Measurements from ENCODE around the gene SCAMP5.

SCAMP5 gene

DNA sequence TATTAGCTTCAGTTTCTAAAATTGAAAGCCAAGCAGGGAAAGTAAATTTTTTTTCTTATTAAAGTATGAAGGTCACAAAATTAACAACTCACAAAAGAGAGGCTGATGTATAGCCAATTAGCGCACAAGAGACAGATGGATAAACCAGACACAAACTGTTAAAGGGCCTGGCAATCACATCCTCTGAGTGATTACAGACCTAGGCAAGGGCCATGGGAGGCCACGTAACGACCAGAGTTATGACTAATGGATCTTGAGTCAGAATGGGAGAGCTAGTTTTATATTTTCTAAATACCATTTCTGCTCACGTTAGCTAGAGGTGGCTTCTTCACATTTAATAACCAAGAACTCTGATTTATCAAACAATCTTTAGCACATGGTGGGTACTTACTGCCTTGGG is 17.8 kb upstream of the SCAMP5 start:
- DNase-seq: peak in 1 of 2 donors; percentile 24

DNA sequence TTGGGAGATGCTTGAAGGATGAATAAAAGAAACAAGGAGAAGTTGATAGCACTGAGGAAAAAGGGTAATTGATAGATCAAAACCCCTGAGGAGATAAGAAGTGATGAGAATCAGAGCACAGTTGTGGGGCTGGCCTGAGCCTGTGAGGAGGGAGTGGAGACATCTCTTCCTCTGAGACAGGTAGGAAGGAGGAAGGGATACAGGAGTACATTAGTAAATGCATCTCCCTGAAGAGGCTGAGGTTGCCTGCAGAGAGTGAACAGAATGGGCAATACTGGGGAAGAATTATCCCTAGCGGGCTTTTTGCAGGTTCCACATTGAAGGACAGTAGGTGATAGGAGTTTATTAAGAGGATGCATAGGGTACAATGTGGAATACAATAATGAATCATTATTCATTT is 17.3 kb upstream of the SCAMP5 start:
- DNase-seq: no peak

DNA sequence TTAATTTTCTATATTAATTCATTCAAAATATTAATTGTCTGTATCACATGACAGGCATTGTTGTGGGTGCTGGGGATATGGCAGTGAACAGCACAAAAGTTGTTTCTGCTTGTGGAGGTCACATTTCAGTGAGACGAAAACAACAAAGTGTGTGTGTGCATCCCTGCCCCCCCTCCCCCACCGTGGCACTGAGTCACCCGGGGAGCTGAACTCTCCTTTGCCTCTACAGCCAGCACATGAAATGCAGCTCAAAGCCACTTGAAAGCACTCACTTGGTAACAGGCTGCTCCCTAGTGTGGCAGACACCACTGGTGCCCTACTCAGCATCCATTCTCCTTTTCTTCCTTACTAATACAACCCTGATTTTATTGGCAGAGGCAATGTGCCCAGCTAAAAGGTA is 16.9 kb upstream of the SCAMP5 start:
- peak; percentile 40 to 46 for DNase-seq

- DNase-seq: no peak
Measured at GRCh38 chr15:74982183-74982582, 13.2 kb upstream of the SCAMP5 start.

- DNase-seq: peak; percentile 43 to 49
Measured at GRCh38 chr15:74983725-74984231, 11.6 kb upstream of the SCAMP5 start.

DNA sequence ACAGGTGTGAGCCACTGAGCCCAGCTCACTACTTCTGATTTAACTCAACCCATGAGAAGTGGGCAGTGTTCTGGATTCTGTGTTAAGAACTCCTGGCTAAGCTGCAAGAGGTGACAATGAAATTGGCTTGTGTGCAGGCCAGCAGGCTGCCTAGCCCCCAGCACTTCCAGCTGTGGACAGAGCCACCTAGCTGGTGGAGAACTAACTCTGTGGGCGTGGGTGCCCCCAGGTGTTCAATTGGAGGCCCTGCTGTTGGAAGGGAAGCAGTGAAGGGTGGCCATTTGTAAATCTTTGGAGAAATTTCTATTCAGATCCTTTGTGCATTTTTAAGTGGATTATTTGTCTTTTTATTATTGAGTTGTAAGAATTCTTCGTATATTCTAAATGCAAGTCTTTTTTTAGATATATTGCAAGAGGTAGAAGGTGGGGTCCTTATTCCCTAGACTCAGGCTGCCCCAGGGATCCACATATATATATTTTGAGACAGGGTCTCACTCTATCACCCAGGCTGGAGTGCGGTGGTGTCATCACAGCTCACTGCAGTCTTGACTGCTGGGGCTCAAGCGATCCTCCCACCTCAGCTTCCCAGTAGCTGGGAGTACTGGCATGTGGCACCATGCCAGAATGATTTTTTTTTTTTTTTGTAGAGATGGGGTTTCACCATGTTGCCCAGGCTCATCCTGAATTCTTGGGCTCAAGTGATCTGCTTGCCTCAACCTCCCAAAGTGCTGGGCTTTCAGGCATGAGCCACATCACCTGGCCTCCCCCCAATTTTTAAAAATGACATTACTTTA is 7.2 kb upstream of the SCAMP5 start:
- peak in 1 of 2 donors; percentile 22 for DNase-seq

DNA sequence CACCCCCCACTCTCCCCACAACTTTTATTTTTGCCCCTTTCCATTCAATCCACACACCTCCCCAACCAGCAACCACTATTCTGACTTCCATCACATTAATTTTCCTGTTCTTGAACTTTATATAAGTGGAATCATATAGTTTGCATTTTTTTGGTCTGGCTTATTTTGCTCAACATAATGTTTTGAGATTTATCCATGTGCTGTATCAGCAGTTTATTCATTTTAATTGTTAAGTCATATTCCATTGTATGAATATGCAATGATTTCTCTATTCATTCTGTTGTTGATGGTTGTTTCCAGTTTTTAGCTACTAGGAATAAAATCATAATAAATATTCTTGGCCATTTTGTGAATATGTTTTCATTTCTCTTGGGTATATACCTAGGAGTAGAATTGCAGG is 5.8 kb upstream of the SCAMP5 start:
- DNase-seq: no peak

- no peak for DNase-seq
Measured at GRCh38 chr15:74992619-74993018, 2.7 kb upstream of the SCAMP5 start.

DNA sequence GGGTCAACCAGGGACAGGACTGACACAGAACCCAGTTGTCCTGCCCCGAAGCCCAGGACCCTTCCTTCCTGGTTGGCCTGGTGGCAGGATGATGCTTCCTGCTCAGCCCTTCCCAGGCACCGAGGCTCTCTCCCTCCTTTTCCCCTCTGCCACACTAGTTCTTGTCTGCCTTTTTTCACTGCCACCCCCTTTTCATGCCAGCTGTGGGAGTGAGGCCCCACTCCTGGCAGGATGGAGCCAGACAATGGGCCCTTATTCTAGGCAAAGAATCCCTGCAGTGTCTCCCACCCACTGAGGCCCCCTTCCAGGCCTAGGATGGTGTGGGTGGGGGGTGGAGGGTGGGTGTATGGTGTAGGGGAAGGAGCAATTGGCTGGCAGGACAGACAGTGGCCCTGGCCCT is 1.1 kb upstream of the SCAMP5 start:
- no peak for DNase-seq

GRCh38 chr15:74994685-74995084 is 678 bp upstream of the SCAMP5 start:
- no peak for DNase-seq

GRCh38 chr15:74995779-74996765 is 709 bp downstream of the SCAMP5 start:
- no peak for DNase-seq

DNA sequence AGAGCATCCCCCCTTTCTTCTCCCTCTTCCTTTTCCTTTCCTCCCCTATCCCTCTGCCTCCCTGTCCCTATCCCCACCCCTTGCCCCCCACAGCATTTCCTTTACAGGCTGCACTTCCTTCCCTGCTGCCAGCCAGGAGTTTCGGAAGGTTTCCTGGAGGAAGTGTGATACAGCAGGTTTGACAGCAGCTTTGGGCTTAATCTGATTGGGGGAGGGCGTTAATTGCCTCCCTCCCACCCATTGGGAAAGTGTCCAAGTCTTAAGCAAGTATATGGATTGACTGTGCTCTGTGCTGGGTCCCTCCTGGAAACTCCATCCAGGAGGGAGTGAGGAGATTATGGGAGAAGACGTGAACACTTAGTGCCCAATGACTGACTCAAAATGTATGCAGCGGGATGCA is 1.8 kb downstream of the SCAMP5 start:
- DNase-seq: no peak

GRCh38 chr15:74997543-74997942 is 2.2 kb downstream of the SCAMP5 start:
- no peak for DNase-seq

DNA sequence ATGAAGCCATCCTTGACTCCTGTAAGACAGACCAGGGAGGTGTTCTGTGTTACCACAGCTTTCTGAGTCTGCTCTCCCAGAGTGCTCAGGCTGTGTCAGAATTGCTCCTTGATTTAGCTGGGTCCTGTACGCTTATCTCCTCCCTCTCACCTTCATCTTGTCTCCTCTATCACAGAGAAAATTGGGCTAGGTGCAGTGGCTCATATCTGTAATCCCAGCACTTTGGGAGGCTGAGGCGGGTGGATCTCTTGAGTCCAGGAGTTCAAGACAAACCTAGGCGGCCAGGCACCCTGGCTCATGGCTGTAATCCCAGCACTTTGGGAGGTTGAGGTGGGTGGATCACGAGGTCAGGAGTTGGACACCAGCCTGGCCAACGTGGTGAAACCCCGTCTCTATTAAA is 5.9 kb downstream of the SCAMP5 start:
- no peak for DNase-seq

- no peak for DNase-seq
Measured at GRCh38 chr15:75002398-75002797, 7.0 kb downstream of the SCAMP5 start.

DNA sequence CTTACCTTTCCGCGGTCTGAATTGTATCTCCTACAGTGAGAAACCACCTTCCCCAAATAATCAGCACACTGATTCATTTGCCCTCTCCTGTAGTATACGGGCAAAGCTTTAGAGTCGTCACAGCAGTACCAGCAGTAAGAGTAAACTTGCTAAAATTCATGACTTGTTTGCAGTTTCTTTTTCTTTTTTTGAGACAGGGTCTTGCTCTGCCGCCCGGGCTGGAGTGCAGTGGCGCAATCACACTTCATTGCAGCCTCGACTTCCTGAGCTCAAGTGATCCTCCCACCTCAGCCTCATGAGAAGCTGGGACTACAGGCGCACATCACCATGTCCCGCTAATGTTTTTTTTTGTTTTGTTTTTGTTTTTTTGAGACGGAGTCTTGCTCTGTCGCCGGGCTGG is 11.9 kb downstream of the SCAMP5 start:
- no peak for DNase-seq

GRCh38 chr15:75008221-75008625 is 12.9 kb downstream of the SCAMP5 start:
- DNase-seq: no peak

DNA sequence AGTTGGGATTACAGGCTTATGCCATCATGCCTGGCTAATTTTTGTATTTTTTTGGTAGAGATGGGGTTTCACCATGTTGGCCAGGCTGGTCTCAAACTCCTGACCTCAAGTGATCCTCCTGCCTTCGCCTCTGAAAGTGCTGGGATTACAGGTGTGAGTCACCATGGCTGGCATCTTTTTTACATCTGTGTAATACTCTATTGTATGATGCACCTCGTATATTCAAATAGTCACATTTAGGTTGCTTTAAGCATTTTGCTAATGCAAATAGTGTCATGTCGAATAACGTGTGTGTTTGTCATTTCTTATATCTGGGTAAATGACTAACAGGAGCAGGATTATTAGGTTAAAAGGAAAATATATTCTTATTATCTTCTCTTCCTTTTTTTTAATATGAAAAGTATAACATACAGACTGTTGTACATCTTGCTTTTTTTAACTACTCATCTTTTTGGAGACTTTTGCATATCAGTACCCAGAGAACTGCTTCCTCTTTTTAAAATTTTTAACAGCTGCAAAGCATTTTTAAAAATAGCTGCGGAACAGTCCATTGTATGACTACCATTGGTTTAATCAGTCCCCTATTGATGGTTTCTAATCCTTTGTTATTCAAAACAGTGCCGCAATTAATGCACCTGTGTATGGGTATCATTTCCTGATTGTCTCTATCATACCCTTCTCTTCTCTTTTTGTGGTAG is 13.4 kb downstream of the SCAMP5 start:
- DNase-seq: no peak

GRCh38 chr15:75016431-75016830 is 21.1 kb downstream of the SCAMP5 start:
- DNase-seq: no peak

DNA sequence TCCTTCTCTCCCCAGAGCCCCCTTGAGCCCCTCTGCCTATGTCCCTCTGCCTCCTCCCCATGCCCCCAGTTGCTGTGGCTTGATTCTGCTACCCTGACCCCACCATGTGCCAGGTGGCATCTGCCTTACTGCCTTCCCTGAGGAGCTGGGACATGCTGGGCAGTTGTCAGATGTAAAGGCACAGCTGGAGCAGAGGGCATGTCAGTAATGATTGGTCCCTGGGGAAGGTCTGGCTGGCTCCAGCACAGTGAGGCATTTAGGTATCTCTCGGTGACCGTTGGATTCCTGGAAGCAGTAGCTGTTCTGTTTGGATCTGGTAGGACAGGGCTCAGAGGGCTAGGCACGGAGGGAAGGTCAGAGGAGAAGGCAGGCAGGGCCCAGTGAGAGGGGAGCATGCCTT is 24.6 kb downstream of the SCAMP5 start:
- DNase-seq: no peak

- DNase-seq: no peak
Measured at GRCh38 chr15:75021341-75021740, 26.0 kb downstream of the SCAMP5 start.

- no peak for DNase-seq
Measured at GRCh38 chr15:75022783-75023180, 27.4 kb downstream of the SCAMP5 start.
